HEK293 (cell line): ENCODE data around the gene IMMP2L.

Experiments
- CTCF ChIA-PET: fragments of 350-600 bp; formaldehyde crosslinking; extraction: SDS; loops from one replicate; lab custom pipeline; 2021; ENCODE audit warnings: antibody characterized with exemption; lab: Yijun Ruan, JAX
- POLR2A ChIA-PET: fragments of 300-600 bp; formaldehyde crosslinking; extraction: SDS; loops from one replicate; lab custom pipeline; 2020; ENCODE audit warnings: antibody characterized with exemption, inconsistent platforms; lab: Yijun Ruan, JAX
- H3K27ac ChIP-seq: fragments of 200-500 bp; sonication (Bioruptor generic); 2 replicates; pipeline ENCODE4 v1.5.1; 2014; ENCODE audit warnings: low read depth, low read length, control low read depth, inconsistent platforms; ENCODE audit errors: extremely low read depth
- H3K36me3 ChIP-seq, 2 experiments: fragments of 200-500 bp in 1 of 2; sonication (Bioruptor generic) in 1 of 2; 1 replicate in 1 of 2; 2 replicates in 1 of 2; pipeline ENCODE4 v1.5.1; 2014 to 2017; ENCODE audit warnings: inconsistent platforms in 2 of 2, low read length in 2 of 2; ENCODE audit not compliant: control insufficient read depth in 2 of 2, insufficient read depth in 1 of 2
- H3K4me1 ChIP-seq: fragments of 200-500 bp; sonication (Bioruptor generic); 2 replicates; pipeline ENCODE4 v1.5.1; 2014; ENCODE audit warnings: mild to moderate bottlenecking, low read length, inconsistent platforms; ENCODE audit not compliant: control insufficient read depth, insufficient read depth
- H3K4me3 ChIP-seq: 2 replicates; pipeline ENCODE4 v1.5.1; 2011; ENCODE audit warnings: low read depth, mild to moderate bottlenecking, control low read depth, low read length, moderate library complexity
- H3K9me3 ChIP-seq: fragments of 200-500 bp; sonication (Bioruptor generic); 2 replicates; pipeline ENCODE4 v1.5.1; 2014; ENCODE audit warnings: low read depth, low read length, inconsistent platforms; ENCODE audit not compliant: control insufficient read depth, insufficient read depth
- HOXD13 ChIP-seq: sonication (generic); formaldehyde crosslinking; IDR thresholded peaks from 2 replicates; pipeline ENCODE4 v1.8.0; 2022; ENCODE audit warnings: missing genetic modification reagents, borderline replicate concordance
- KLF9 ChIP-seq: fragments of 450-650 bp; formaldehyde crosslinking; IDR thresholded peaks from 2 replicates; pipeline ENCODE4 v1.5.1; 2016; ENCODE audit warnings: missing biosample characterization, missing genetic modification characterization, low read depth
- PRDM6 ChIP-seq: fragments of 450-650 bp; formaldehyde crosslinking; IDR thresholded peaks from 2 replicates; pipeline ENCODE4 v1.5.1; 2017; ENCODE audit warnings: missing biosample characterization, missing genetic modification characterization
- SP3 ChIP-seq: fragments of 450-650 bp; formaldehyde crosslinking; IDR thresholded peaks from 2 replicates; pipeline ENCODE4 v1.5.1; 2016; ENCODE audit warnings: missing biosample characterization, missing genetic modification characterization
- YY1 ChIP-seq: fragments of 450-650 bp; formaldehyde crosslinking; IDR thresholded peaks from 2 replicates; pipeline ENCODE4 v1.5.1; 2018; ENCODE audit warnings: missing biosample characterization, missing genetic modification characterization
- ZNF114 ChIP-seq: fragments of 450-650 bp; formaldehyde crosslinking; IDR thresholded peaks from 2 replicates; pipeline ENCODE4 v1.5.0; 2017; ENCODE audit warnings: missing biosample characterization, missing genetic modification characterization
- ZNF175 ChIP-seq: fragments of 450-650 bp; formaldehyde crosslinking; IDR thresholded peaks from 2 replicates; pipeline ENCODE4 v1.5.1; 2016; ENCODE audit warnings: missing biosample characterization, missing genetic modification characterization
- ZNF184 ChIP-seq: fragments of 450-650 bp; IDR thresholded peaks from 2 replicates; pipeline ENCODE4 v1.5.1; 2018; ENCODE audit warnings: missing biosample characterization, mild to moderate bottlenecking, missing genetic modification characterization
- ZNF274 ChIP-seq, 2 experiments: fragments of 200-500 bp in 1 of 2; fragments of 450-650 bp in 1 of 2; sonication (Bioruptor generic) in 1 of 2; formaldehyde crosslinking in 1 of 2; IDR thresholded peaks; 2 replicates each; pipeline versions ENCODE4 v1.5.1 to v1.6.1; 2014 to 2016; ENCODE audit warnings: borderline replicate concordance in 1 of 2, inconsistent platforms in 1 of 2, low read length in 1 of 2, missing biosample characterization in 1 of 2, missing genetic modification characterization in 1 of 2
- ZNF335 ChIP-seq: fragments of 450-650 bp; formaldehyde crosslinking; conservative IDR thresholded peaks from 2 replicates; pipeline ENCODE4 v1.5.1; 2016; ENCODE audit warnings: missing biosample characterization, missing genetic modification characterization
- ZNF549 ChIP-seq: fragments of 450-650 bp; IDR thresholded peaks from 2 replicates; pipeline ENCODE4 v1.5.1; 2018; ENCODE audit warnings: missing biosample characterization, missing genetic modification characterization, mild to moderate bottlenecking, inconsistent platforms, moderate library complexity
- ZNF555 ChIP-seq: fragments of 450-650 bp; formaldehyde crosslinking; conservative IDR thresholded peaks from 2 replicates; pipeline ENCODE4 v1.5.1; 2017; ENCODE audit warnings: missing biosample characterization, mild to moderate bottlenecking, missing genetic modification characterization, inconsistent platforms
- ZNF624 ChIP-seq: fragments of 450-650 bp; formaldehyde crosslinking; IDR thresholded peaks from 2 replicates; pipeline ENCODE4 v1.5.1; 2017; ENCODE audit warnings: missing biosample characterization, missing genetic modification characterization
- ZSCAN23 ChIP-seq: fragments of 450-650 bp; formaldehyde crosslinking; IDR thresholded peaks from 2 replicates; pipeline ENCODE4 v1.5.1; 2016; ENCODE audit warnings: missing biosample characterization, missing genetic modification characterization
- ZXDB ChIP-seq: fragments of 450-650 bp; formaldehyde crosslinking; IDR thresholded peaks from 2 replicates; pipeline ENCODE4 v1.5.1; 2016; ENCODE audit warnings: missing biosample characterization, missing genetic modification characterization
- TF ChIP-seq, protein P1 (sequence below): fragments of 450-650 bp; formaldehyde crosslinking; IDR thresholded peaks from 2 replicates; pipeline ENCODE4 v1.5.1; 2017; ENCODE audit warnings: missing biosample characterization, mild to moderate bottlenecking, missing genetic modification characterization, moderate library complexity

Gene IMMP2L

DNA sequence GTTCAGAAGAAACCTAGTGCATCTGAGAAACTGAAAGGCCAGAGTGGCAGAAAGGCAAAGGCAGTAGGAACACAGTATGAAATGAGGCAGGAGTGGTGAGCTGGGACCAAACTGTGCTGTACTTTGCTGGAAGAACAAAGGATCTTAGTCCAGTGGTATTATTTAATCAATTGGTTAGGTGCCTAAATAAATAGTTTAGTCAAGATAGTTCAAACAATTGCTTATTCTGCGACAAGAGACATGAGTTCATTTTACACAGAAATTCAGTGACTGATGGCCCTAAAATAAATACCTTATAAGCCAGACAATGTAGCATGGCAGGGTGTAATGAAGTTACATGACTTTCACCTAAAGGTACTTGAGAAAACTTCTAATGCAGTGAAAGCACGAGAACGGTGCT, 653.2 kb downstream of the IMMP2L start:
- Histone ChIP-seq H3K36me3 (no peaks in the 10 kb centered on the region), H3K4me1 (no peaks in the 10 kb centered on the region), H3K27ac (no peak overlapping the region), H3K9me3 (no peaks in the 10 kb centered on the region), H3K4me3 (no peak overlapping the region)
- ChIA-PET CTCF (no interaction called here), POLR2A (no interaction called here)
- TF ChIP-seq ZNF184 (tag by site-specific recombination) (no peak), ZNF335 (tag by site-specific recombination) (no peak), ZNF624 (tag by site-specific recombination) (no peak), ZNF555 (tag by site-specific recombination) (no peak), HOXD13 (no peak), PRDM6 (no peak), ZNF175 (tag by site-specific recombination) (no peak), ZNF274 (IDR thresholded peaks at IDR 0.05; ENCODE audit: low read length) (no peak), ZNF274 (tag by site-specific recombination; IDR thresholded peaks at IDR 0.05; ENCODE audit: borderline replicate concordance) (no peak), ZNF549 (tag by site-specific recombination) (no peak), KLF9 (tag by site-specific recombination) (no peak), YY1 (tag by site-specific recombination) (no peak), SP3 (tag by site-specific recombination) (no peak), ZSCAN23 (no peak)
- TF ChIP-seq, protein P1, sequence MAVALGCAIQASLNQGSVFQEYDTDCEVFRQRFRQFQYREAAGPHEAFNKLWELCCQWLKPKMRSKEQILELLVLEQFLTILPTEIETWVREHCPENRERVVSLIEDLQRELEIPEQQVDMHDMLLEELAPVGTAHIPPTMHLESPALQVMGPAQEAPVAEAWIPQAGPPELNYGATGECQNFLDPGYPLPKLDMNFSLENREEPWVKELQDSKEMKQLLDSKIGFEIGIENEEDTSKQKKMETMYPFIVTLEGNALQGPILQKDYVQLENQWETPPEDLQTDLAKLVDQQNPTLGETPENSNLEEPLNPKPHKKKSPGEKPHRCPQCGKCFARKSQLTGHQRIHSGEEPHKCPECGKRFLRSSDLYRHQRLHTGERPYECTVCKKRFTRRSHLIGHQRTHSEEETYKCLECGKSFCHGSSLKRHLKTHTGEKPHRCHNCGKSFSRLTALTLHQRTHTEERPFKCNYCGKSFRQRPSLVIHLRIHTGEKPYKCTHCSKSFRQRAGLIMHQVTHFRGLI (tag by site-specific recombination): no peak

- H3K9me3 ChIP-seq: no peaks in the 10 kb centered on the region
- CTCF ChIA-PET: no interaction called here
- H3K27ac ChIP-seq: no peak overlapping the region
- H3K4me3 ChIP-seq: no peak overlapping the region
- H3K36me3 ChIP-seq: no peaks in the 10 kb centered on the region
- POLR2A ChIA-PET: no interaction called here
- TF ChIP-seq ZXDB (tag by site-specific recombination): no peak
- no peaks in the 10 kb centered on the region for H3K4me1 ChIP-seq
Observed at GRCh38 chr7:110905773-110906566, 656.3 kb downstream of the IMMP2L start.

DNA sequence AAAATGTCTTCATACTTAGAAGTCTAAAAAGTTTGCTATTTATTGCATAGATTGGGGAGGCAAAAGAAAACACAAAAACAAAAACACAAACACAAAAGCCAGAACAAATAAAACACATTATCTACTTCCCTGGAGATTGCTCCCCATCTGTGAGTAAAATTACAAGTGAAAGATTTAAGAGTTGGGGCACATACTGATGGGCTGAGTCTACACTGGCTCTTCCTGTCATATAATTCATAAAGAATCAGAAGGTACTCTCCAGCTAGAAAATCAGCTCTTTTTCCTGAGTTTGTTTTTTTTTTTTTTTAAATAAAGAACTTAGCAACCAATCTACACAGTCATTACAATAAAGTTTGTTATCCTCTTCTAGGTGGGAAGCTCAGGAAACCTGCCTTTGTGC, 663.8 kb downstream of the IMMP2L start:
- H3K4me1 ChIP-seq: no peaks in the 10 kb centered on the region
- ChIA-PET POLR2A (interaction anchor here (0.7 kb wide), 1 partner anchor 11 kb away, joined by 4 read pairs; no protein-coding TSS in a partner anchor), CTCF (no interaction called here)
- H3K36me3 ChIP-seq: no peaks in the 10 kb centered on the region
- TF ChIP-seq ZNF114 (tag by site-specific recombination): no peak
- H3K4me3 ChIP-seq: no peak overlapping the region
- no peak overlapping the region for H3K27ac ChIP-seq
- H3K9me3 ChIP-seq: no peaks in the 10 kb centered on the region
